Measurements from ENCODE around the gene CCR8. TPM values are rescaled to one million over a fixed set of nuclear protein-coding genes. Genes with fewer than 3 reads are reported as not detected.
"Not testable (repeated sequence)": the region's sequence is repeated elsewhere in the genome, so short reads cannot be mapped to it uniquely, and the experiment has no call there.

Gene CCR8
- total and polyA plus RNA-seq, 3 experiments from 2014 or later: 2.1 to 5.3 (median 2.9) TPM

DNA sequence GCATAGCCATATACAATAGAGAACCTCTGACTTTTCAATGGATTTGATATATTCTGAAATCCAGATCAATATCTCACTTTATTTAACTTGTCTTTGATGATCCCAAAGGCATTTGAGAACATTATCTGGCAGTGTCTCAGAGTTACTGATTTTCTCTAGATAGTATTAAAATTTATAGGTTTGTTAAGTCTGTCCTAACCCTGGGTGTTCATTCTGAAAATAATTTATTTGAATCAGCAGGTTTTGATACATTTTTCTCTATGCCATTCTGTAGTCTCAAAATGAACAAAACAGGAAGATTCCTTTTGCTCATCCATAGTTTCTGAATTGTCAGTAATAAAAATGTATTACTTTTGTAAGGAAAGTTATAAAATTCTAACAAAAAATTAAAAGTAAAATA, 14.3 kb downstream of the CCR8 start:
- Histone ChIP-seq H3K27me3 (ENCODE audit: insufficient read depth, low read length, poor library complexity, severe bottlenecking) (no peaks in the 10 kb centered on the region), H3K9me3 (ENCODE audit: low read length) (no peaks in the 10 kb centered on the region), H3K4me1 (ENCODE audit: insufficient read depth, low read length) (peaks cover 9% of the 10 kb centered on the region), H3K4me3 (ENCODE audit: low read length) (no peak overlapping the region), H3K36me3 (ENCODE audit: insufficient read depth, low read length) (no peaks in the 10 kb centered on the region), H3K27ac (ENCODE audit: low read depth, low read length) (no peak overlapping the region)
- Mint-ChIP-seq H3K27me3 (peaks cover 2 to 7% of the 10 kb centered on the region in 2 donors), H3K27ac (no peak overlapping the region), H3K4me1 (peaks cover 4 to 22% (median 7%) of the 10 kb centered on the region in 3 donors), H3K36me3 (no peaks in the 10 kb centered on the region), H3K9me3 (no peaks in the 10 kb centered on the region), H3K4me3 (no peak overlapping the region)
- DNase-seq: no peak
- ChIA-PET CTCF (no interaction called here), POLR2A (no interaction called here)

DNA sequence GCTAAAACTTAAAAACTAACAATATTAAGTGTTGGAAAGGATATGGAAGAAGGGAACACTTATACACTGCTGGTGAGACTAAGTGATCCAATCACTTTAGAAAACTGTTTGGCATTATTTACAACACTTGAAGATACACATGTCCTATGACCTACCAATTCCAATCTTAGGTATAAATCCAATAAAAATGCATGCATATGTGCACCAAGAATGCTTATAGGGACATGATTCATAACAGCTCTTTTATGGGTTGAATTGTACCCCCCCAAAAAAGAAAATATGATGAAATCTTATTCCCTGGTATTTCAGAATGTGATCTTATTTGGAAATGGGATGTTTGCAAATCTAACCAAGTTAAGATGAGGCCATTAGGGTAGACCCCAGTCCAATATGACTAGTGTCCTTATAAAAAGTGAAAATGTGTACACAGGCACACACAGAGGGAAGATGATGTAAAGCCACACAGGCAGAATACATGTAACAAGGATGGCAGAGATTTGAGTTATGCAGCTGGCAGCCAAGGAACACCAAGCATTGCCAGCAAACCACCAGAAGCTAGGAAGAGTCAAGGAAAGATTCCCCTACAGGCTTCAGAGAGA, 15.3 kb downstream of the CCR8 start:
- ChIA-PET CTCF (no interaction called here), POLR2A (no interaction called here)
- Histone ChIP-seq H3K27me3 (ENCODE audit: insufficient read depth, low read length, poor library complexity, severe bottlenecking) (no peaks in the 10 kb centered on the region), H3K36me3 (ENCODE audit: insufficient read depth, low read length) (no peaks in the 10 kb centered on the region), H3K9me3 (ENCODE audit: low read length) (no peaks in the 10 kb centered on the region), H3K27ac (ENCODE audit: low read depth, low read length) (no peak overlapping the region), H3K4me1 (ENCODE audit: insufficient read depth, low read length) (peaks cover 9% of the 10 kb centered on the region), H3K4me3 (ENCODE audit: low read length) (no peak overlapping the region)
- H3K4me1 Mint-ChIP-seq: peaks cover 4 to 22% (median 7%) of the 10 kb centered on the region in 3 donors
- H3K36me3 Mint-ChIP-seq: no peaks in the 10 kb centered on the region
- H3K27ac Mint-ChIP-seq: no peak overlapping the region
- H3K9me3 Mint-ChIP-seq: no peaks in the 10 kb centered on the region
- H3K27me3 Mint-ChIP-seq: peaks cover 0 to 7% of the 10 kb centered on the region in 2 donors
- DNase-seq: no peak
- H3K4me3 Mint-ChIP-seq: no peak overlapping the region

DNA sequence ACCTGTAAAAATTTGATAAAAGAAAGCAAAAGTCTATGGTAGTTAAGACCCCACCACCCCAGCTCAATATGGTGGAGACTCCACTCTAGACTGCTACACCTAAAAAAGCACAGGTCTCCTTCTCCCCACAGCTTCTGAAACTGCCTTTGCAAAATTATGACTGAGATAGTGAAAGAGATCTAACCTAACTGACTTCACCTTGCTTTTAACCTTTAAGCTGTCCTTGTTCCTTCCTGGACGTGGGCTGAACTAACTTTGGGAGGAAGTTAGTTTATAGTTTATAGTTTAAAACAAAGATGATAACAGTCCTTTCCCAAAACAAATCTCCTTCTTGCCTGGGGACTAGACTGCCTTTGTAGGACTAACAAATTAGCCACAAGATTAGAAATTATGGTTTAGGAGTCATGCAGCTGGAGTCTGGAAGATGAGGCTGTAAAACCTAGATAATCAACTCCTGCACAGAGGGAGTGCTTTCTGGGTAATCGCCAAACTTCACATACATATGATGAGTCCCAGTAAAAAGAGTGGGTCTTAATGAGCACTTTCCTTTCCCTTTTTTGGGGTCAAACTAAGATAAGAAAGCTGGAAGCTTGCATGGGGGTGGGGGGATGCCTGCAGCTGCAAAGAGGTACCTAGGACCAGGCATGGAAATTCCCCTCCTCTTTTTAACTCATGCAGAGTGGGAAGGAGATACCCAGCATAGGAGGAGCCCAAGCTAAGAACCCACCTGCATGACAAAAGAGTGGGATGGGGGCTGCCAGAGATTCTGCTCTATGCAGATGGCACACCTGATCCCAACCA, 17.5 kb downstream of the CCR8 start:
- Mint-ChIP-seq H3K4me3 (no peak overlapping the region), H3K9me3 (no peaks in the 10 kb centered on the region), H3K27me3 (peaks cover 0 to 2% of the 10 kb centered on the region in 2 donors), H3K27ac (peak overlapping the region in 5 of 8 donors; percentile 2 to 56 (median 35)), H3K4me1 (peaks cover 7 to 22% (median 8%) of the 10 kb centered on the region in 3 donors), H3K36me3 (no peaks in the 10 kb centered on the region)
- peaks cover 15% of the 10 kb centered on the region for H3K4me1 ChIP-seq (ENCODE audit: insufficient read depth, low read length)
- no peak overlapping the region for H3K27ac ChIP-seq (ENCODE audit: low read depth, low read length)
- DNase-seq: no peak
- ChIA-PET CTCF (no interaction called here), POLR2A (no interaction called here)
- no peaks in the 10 kb centered on the region for H3K36me3 ChIP-seq (ENCODE audit: insufficient read depth, low read length)
- no peaks in the 10 kb centered on the region for H3K27me3 ChIP-seq (ENCODE audit: insufficient read depth, low read length, poor library complexity, severe bottlenecking)
- H3K4me3 ChIP-seq (ENCODE audit: low read length): no peak overlapping the region
- no peaks in the 10 kb centered on the region for H3K9me3 ChIP-seq (ENCODE audit: low read length)

DNA sequence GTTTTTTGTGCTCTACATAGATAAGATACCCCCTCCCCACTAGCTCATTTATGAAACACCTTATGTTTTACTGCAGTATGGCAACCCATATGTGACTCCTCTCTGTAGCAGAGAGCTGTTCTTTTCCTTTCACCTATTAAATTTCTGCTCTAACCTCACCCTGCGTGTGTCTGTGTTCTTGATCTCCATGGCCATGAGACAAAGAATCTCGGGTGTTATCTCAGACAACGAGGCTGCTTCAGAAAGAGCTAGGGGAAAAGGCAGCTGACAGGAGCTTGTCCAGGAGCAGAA, 18.0 kb downstream of the CCR8 start:
- H3K27ac ChIP-seq (ENCODE audit: low read depth, low read length): no peak overlapping the region
- no peaks in the 10 kb centered on the region for H3K27me3 ChIP-seq (ENCODE audit: insufficient read depth, low read length, poor library complexity, severe bottlenecking)
- no peaks in the 10 kb centered on the region for H3K9me3 ChIP-seq (ENCODE audit: low read length)
- POLR2A ChIA-PET: no interaction called here
- DNase-seq: no peak
- CTCF ChIA-PET: no interaction called here
- H3K4me1 ChIP-seq (ENCODE audit: insufficient read depth, low read length): peaks cover 15% of the 10 kb centered on the region
- Mint-ChIP-seq H3K27ac (peak overlapping the region in 4 of 8 donors; percentile 5 to 35 (median 8)), H3K36me3 (no peaks in the 10 kb centered on the region), H3K4me3 (no peak overlapping the region), H3K27me3 (no peaks in the 10 kb centered on the region), H3K9me3 (peaks cover 0 to 2% (median 0%) of the 10 kb centered on the region in 5 donors), H3K4me1 (peaks cover 7 to 22% (median 8%) of the 10 kb centered on the region in 3 donors)
- H3K36me3 ChIP-seq (ENCODE audit: insufficient read depth, low read length): no peaks in the 10 kb centered on the region
- no peak overlapping the region for H3K4me3 ChIP-seq (ENCODE audit: low read length)

DNA sequence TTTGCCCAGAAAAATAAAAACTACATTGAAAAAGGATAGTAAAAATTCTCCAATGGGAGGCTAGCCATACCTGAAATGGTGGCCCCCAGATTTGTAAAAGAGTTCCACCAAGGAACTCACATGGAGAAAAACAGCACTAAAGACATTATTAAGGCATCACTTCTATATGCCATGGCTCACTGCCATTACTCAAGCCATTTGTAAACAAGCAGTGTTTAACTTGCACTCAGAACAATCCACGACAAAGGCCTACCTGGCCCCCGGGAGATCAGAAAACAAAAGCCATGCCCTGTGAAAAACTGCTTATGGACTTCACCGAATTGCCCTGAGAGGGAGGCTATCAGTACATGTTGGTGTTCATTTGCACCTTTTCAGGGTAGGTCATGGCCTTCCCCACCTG, 19.6 kb downstream of the CCR8 start:
- DNase-seq: no peak
- peaks cover 15% of the 10 kb centered on the region for H3K4me1 ChIP-seq (ENCODE audit: insufficient read depth, low read length)
- H3K36me3 ChIP-seq (ENCODE audit: insufficient read depth, low read length): no peaks in the 10 kb centered on the region
- Mint-ChIP-seq H3K27me3 (peaks cover 0 to 4% of the 10 kb centered on the region in 2 donors), H3K9me3 (peaks cover 0 to 4% (median 0%) of the 10 kb centered on the region in 5 donors), H3K4me1 (peaks cover 7 to 22% (median 8%) of the 10 kb centered on the region in 3 donors), H3K27ac (no peak overlapping the region), H3K4me3 (no peak overlapping the region), H3K36me3 (peaks cover 0 to 4% (median 0%) of the 10 kb centered on the region in 3 donors)
- ChIA-PET POLR2A (no interaction called here), CTCF (interaction anchor here (1.2 kb wide), 1 partner anchor 9 kb away, joined by 3 read pairs; no protein-coding TSS in a partner anchor)
- H3K9me3 ChIP-seq (ENCODE audit: low read length): no peaks in the 10 kb centered on the region
- H3K4me3 ChIP-seq (ENCODE audit: low read length): no peak overlapping the region
- H3K27me3 ChIP-seq (ENCODE audit: insufficient read depth, low read length, poor library complexity, severe bottlenecking): no peaks in the 10 kb centered on the region
- H3K27ac ChIP-seq (ENCODE audit: low read depth, low read length): no peak overlapping the region

DNA sequence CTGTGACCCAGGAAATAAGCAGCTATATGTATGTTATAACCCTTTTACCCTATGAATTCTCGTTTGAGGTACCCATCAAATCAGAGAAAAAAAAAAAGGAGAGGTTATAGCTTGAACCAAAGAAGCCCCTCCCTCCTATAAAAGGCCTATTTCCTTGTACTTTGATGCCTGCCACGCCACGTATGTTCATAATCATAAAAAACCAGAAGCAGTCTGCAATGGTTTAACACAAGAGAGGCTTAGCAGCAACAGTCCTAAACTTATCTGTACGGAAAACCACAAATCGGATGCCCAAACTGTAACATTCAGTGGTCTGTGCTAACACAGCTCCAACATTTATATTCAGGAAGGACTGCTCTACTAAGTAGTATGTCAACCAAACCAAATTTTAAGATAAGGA, 21.2 kb downstream of the CCR8 start:
- H3K27ac Mint-ChIP-seq: peak overlapping the region in 3 of 8 donors; percentile 22 to 75 (median 40)
- no peaks in the 10 kb centered on the region for H3K36me3 ChIP-seq (ENCODE audit: insufficient read depth, low read length)
- H3K9me3 ChIP-seq (ENCODE audit: low read length): no peaks in the 10 kb centered on the region
- H3K4me3 ChIP-seq (ENCODE audit: low read length): no peak overlapping the region
- H3K27me3 Mint-ChIP-seq: peaks cover 0 to 10% of the 10 kb centered on the region in 2 donors
- H3K4me1 ChIP-seq (ENCODE audit: insufficient read depth, low read length): peaks cover 15% of the 10 kb centered on the region
- no peak overlapping the region for H3K4me3 Mint-ChIP-seq
- no peaks in the 10 kb centered on the region for H3K27me3 ChIP-seq (ENCODE audit: insufficient read depth, low read length, poor library complexity, severe bottlenecking)
- CTCF ChIA-PET: no interaction called here
- peaks cover 7 to 22% (median 8%) of the 10 kb centered on the region in 3 donors for H3K4me1 Mint-ChIP-seq
- no peak for DNase-seq
- no peak overlapping the region for H3K27ac ChIP-seq (ENCODE audit: low read depth, low read length)
- H3K9me3 Mint-ChIP-seq: peaks cover 0 to 4% (median 0%) of the 10 kb centered on the region in 5 donors
- POLR2A ChIA-PET: no interaction called here
- peaks cover 0 to 4% (median 0%) of the 10 kb centered on the region in 3 donors for H3K36me3 Mint-ChIP-seq

DNA sequence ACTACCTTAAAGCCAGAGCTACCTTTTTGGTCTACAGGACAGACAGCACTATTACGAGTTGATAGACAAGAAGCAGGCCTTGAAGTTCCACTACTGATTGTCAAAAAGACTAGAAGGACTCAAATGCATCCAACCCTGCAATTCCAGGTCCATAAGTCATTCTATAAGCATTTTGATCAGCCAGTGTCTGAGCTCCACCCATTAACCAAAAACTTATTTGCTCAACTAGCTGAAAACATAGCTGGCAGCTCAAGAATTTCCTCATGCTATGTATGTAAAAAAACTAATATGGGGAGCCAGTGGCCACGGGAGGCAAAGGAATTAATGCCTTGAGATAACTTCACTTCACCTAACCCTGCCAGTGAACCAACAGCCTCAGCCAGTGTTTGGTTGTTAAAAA, 21.6 kb downstream of the CCR8 start:
- H3K4me3 Mint-ChIP-seq; H3K27ac ChIP-seq (ENCODE audit: low read depth, low read length); H3K27me3 ChIP-seq (ENCODE audit: insufficient read depth, low read length, poor library complexity, severe bottlenecking); H3K36me3 Mint-ChIP-seq; CTCF ChIA-PET; H3K27me3 Mint-ChIP-seq; H3K9me3 ChIP-seq (ENCODE audit: low read length); DNase-seq; H3K4me3 ChIP-seq (ENCODE audit: low read length); H3K9me3 Mint-ChIP-seq; H3K36me3 ChIP-seq (ENCODE audit: insufficient read depth, low read length); POLR2A ChIA-PET: not testable (repeated sequence)
- H3K4me1 ChIP-seq (ENCODE audit: insufficient read depth, low read length): peaks cover 15% of the 10 kb centered on the region
- H3K4me1 Mint-ChIP-seq: peaks cover 7 to 18% (median 8%) of the 10 kb centered on the region in 3 donors
- H3K27ac Mint-ChIP-seq: peak overlapping the region in 2 of 8 donors; percentile 22 to 40

DNA sequence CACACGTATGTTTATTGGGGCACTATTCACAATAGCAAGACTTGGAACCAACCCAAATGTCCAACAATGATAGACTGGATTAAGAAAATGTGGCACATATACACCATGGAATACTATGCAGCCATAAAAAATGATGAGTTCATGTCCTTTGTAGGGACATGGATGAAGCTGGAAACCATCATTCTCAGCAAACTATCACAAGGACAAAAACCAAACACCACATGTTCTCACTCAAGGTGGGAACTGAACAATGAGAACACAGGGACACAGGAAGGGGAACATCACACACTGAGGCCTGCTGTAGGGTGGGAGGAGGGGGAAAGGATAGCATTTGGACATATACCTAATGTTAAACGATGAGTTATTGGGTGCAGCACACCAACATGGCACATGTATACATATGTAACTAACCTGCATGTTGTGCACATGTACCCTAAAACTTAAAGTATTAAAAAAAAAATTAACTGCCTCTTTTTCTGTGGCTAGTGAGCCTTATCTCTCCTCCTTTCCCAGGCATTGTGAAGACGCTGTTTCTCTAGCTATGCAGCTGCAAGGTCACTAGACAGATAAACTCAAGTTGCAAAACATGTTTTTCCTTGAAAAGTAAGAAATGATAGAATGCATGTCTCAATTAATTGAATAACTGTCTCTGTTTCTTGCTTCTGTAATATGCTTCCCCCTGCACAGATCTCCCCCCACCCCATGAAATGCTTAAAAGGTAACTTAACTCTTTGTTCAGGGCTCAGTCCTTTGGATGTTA, 23.8 kb downstream of the CCR8 start:
- H3K4me3 ChIP-seq (ENCODE audit: low read length); H3K27me3 Mint-ChIP-seq; H3K9me3 ChIP-seq (ENCODE audit: low read length); H3K4me1 ChIP-seq (ENCODE audit: insufficient read depth, low read length); H3K9me3 Mint-ChIP-seq; H3K27ac ChIP-seq (ENCODE audit: low read depth, low read length); DNase-seq; H3K36me3 Mint-ChIP-seq; POLR2A ChIA-PET; H3K4me3 Mint-ChIP-seq; H3K27me3 ChIP-seq (ENCODE audit: insufficient read depth, low read length, poor library complexity, severe bottlenecking); H3K27ac Mint-ChIP-seq; CTCF ChIA-PET; H3K36me3 ChIP-seq (ENCODE audit: insufficient read depth, low read length): not testable (repeated sequence)
- H3K4me1 Mint-ChIP-seq: peaks cover 11 to 14% (median 12%) of the 10 kb centered on the region in 3 donors

All from CD8-positive, alpha-beta memory T cell (primary cell).